IPS-15b (cell line): ENCODE data around the gene ITGA3.
A peak's percentile ranks its signal among the peaks of the same experiment; 100 is the strongest.
"Not testable (repeated sequence)": the region's sequence is repeated elsewhere in the genome, so short reads cannot be mapped to it uniquely, and the experiment has no call there.

Source experiments
- H3K27me3 ChIP-seq: one replicate; pipeline ENCODE4 v1.6.1; 2013; ENCODE audit warnings: low read length; ENCODE audit not compliant: control insufficient read depth, insufficient read depth
- H3K36me3 ChIP-seq: one replicate; pipeline ENCODE4 v1.6.1; 2013; ENCODE audit warnings: low read length; ENCODE audit not compliant: control insufficient read depth, insufficient read depth
- H3K4me1 ChIP-seq: one replicate; pipeline ENCODE4 v1.6.1; 2013; ENCODE audit warnings: mild to moderate bottlenecking, low read length; ENCODE audit not compliant: control insufficient read depth, insufficient read depth
- H3K4me3 ChIP-seq: one replicate; pipeline ENCODE4 v1.5.1; 2013; ENCODE audit warnings: low read depth, low read length
- H3K9ac ChIP-seq: one replicate; pipeline ENCODE4 v1.6.1; 2013; ENCODE audit warnings: low read depth, mild to moderate bottlenecking, low read length
- H3K9me3 ChIP-seq: one replicate; pipeline ENCODE4 v1.6.1; 2013; ENCODE audit warnings: mild to moderate bottlenecking, low read length; ENCODE audit not compliant: control insufficient read depth, insufficient read depth

The ITGA3 gene

DNA sequence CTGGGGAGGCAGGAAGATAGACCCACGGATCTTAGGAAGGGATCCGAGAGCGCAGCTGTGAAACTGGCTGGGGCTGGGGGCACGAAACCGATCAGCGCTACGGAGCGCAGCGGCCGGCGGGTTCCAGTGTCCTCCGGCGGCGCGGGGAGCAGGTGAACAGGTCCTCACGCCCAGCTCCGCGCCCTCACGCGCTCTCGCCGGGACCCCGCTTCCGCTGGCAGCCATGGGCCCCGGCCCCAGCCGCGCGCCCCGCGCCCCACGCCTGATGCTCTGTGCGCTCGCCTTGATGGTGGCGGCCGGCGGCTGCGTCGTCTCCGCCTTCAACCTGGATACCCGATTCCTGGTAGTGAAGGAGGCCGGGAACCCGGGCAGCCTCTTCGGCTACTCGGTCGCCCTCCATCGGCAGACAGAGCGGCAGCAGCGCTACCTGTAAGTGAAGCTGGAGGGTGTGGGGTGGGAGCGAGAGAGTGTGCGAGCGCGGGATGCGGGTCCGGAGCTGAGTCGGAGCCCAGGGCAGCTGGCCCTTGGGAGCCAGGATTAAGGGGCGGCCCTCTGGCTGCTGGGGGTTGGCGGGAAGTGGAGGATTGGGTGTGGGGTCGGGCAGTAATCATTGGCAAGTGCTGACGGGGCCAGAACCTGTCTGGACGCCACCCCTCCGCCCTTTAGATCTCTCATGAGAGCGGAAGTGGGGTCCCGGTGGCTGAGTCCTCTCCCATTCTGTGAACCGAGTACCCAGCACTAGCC, 479 bp downstream of the ITGA3 start:
- Histone ChIP-seq H3K27me3 (peaks cover 13% of the 10 kb centered on the region), H3K4me3 (peak overlapping the region; percentile 87), H3K4me1 (peaks cover 14% of the 10 kb centered on the region), H3K36me3 (no peaks in the 10 kb centered on the region), H3K9me3 (no peaks in the 10 kb centered on the region), H3K9ac (no peak overlapping the region)

DNA sequence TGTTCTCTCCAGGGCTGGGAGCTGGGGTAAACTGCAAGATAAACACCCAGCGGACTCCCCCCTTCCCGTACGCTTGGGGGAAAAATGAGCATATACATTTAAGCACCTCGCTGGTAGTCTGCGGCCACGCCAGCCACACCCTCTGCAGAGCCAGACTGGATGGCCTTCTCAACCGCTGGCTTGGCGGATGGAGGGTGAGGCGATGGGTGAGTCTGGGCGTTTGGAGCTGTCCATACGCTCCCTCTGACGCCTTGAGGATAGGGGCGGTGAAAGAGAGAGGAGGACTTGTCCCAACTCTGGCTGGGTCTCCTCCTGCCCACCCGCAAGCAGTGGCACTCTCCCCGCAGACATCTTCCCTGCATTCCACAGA, 1.0 kb downstream of the ITGA3 start:
- Histone ChIP-seq H3K27me3 (peaks cover 13% of the 10 kb centered on the region), H3K4me3 (peak overlapping the region; percentile 87), H3K9ac (no peak overlapping the region), H3K36me3 (no peaks in the 10 kb centered on the region), H3K4me1 (peaks cover 14% of the 10 kb centered on the region), H3K9me3 (no peaks in the 10 kb centered on the region)

DNA sequence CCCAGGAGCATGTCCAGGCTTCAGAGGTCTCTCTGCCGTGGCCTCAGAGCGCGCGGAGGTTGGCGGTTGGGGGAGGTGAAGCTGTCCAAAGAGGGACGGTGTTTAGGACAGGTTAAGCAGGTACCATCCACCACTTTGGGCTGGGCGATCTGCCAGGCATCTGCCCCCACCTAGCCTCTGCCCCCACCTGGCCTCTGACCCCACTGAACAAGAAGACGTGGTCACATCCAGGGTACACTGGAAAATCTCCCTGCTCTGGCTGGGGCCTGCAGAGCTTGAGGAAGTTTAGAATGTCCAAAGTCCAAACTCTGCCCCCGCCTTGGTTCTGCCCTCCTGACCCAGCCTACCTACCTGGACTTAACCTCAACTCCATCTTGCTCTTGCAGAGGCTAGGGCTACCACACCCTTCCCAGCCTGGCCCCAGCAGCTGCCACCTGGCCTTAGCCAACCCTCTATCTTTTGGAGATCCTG, 1.6 kb downstream of the ITGA3 start:
- no peaks in the 10 kb centered on the region for H3K36me3 ChIP-seq
- peak overlapping the region; percentile 87 for H3K4me3 ChIP-seq
- peaks cover 13% of the 10 kb centered on the region for H3K27me3 ChIP-seq
- peaks cover 11% of the 10 kb centered on the region for H3K4me1 ChIP-seq
- H3K9me3 ChIP-seq: no peaks in the 10 kb centered on the region
- H3K9ac ChIP-seq: no peak overlapping the region

DNA sequence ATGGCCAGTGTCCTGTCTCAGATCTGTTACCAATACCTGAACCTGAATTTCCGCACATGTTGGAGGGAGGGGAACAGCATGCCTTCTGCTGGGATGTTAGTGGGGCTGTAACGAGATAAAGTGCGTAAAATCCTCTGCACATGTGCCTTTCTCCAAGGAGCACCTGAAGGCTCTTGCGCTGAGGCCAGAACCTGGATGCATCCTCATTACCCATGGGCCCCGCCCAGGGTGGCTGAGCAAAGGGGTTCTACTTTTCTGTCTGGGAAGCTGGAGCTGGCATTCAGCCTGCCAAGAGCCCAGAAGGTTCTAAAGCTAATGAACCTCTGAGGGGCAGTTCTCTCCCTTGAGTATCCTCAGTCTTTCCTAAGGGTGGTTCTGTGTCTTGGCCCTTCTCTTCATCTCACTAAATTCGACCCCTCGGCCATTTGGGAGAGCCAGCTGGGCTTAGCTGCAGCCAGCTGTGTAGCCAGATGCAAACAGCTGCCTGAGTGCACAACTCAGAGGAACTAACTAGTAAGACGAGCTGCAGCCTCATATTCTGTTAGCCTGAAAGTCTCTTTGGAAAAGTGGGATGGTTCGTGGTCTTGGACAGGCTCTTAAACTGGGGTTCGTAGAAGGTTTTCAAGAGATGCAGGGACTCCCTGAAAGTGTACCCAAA, 2.5 kb downstream of the ITGA3 start:
- Histone ChIP-seq H3K9ac (no peak overlapping the region), H3K36me3 (no peaks in the 10 kb centered on the region), H3K4me3 (no peak overlapping the region), H3K4me1 (peaks cover 7% of the 10 kb centered on the region), H3K27me3 (peaks cover 13% of the 10 kb centered on the region), H3K9me3 (no peaks in the 10 kb centered on the region)

DNA sequence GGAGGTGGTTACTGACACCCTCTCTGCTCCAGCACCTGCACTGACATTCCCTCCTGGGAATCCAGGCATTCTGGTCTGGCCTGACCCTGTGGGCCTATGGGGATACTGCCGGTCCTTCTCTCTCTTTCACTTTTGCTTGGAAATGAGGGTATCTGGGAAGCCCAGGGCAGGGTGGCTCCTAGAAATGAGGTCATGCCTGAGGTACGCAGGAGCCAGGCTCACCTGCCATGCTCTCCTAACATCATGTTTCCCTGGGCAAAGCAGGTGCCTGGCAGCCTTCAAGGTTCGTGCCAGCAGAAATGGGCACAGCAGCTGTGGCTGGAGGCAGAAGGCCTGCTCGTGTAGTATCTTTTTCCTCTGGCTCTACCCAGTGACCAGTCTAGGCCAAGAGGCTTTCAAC, 3.3 kb downstream of the ITGA3 start:
- Histone ChIP-seq H3K36me3 (no peaks in the 10 kb centered on the region), H3K4me1 (peaks cover 7% of the 10 kb centered on the region), H3K9ac (no peak overlapping the region), H3K4me3 (no peak overlapping the region), H3K9me3 (no peaks in the 10 kb centered on the region), H3K27me3 (peaks cover 13% of the 10 kb centered on the region)

DNA sequence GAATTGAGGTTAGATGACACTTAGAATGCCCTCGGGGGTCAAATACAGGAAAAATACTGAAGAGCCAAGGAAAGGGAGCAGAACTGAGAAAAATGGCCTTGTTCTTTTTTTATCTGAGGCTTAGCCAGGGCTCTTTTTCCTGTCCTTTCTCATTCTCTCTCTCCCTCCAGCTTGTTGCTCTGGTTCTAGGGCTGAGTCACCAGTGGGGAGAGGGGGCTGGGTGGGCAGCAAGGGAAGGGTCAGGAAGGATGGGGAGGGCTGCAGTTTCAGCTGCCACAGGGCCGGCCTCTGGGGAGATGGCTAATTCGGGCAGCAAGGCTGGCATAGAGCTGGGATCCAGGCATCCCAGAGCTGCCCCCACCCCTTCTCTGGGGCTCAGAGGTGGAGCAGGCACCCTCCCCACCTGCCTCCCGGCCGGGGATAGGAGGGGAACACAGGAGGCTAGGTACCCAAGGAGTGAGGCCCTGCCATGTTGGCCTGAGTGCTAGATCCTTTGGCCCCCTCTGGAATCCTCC, 3.9 kb downstream of the ITGA3 start:
- peaks cover 13% of the 10 kb centered on the region for H3K27me3 ChIP-seq
- H3K36me3 ChIP-seq: no peaks in the 10 kb centered on the region
- H3K4me1 ChIP-seq: peaks cover 7% of the 10 kb centered on the region
- H3K9ac ChIP-seq: no peak overlapping the region
- no peaks in the 10 kb centered on the region for H3K9me3 ChIP-seq
- H3K4me3 ChIP-seq: no peak overlapping the region

DNA sequence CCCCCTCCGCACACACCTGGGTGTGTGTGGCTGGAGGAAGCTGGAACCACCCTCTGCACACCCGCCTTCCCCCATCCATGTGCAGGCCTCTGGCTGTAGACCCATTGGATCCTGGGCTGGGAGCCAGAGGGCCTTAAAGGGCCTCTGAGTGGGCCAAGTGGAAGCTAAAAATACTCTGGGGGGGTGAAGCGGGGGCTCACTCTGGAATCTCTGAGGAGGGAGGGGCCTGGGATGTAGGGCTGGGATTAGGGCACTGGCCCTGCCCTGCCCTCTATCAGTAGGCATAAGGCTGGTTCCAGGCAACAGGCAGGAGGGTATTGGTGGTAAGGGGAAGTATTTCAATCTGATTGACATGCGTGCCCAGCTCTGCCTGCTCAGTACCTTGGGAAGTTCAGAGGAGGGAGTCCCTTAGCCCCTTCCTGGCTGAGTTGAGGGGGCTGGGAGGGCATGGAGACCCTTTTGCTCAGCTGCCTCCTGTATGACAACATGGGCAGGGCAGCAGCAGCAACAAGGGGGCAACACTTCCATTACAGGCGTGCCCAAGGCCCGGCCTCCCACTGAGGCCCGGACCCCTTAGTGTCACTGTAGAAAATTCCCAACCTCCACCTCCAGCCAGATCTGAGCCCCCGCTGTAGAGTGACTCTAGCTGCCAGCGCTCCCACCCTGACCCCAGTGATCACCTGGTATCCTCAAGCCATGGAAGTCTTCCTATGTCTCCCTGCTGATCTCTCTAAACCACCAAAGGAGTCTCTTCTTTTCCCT, 5.2 kb downstream of the ITGA3 start:
- Histone ChIP-seq H3K4me1 (peaks cover 6% of the 10 kb centered on the region), H3K4me3 (no peak overlapping the region), H3K27me3 (peaks cover 13% of the 10 kb centered on the region), H3K9me3 (no peaks in the 10 kb centered on the region), H3K9ac (no peak overlapping the region), H3K36me3 (no peaks in the 10 kb centered on the region)

DNA sequence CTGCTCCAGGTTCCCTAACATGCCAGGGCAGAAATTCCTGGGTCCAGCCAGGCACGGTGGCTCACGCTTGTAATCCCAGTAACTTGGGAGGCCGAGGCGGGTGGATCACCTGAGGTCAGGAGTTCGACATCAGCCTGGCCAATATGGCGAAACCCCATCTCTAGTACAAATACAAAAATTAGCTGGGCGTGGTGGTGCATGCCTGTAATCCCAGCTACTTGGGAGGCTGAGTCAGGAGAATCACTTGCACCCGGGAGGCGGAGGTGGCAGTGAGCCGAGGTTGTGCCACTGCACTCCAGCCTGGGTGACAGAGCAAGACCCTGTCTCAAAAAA, 5.8 kb downstream of the ITGA3 start:
- not testable (repeated sequence) for H3K9ac ChIP-seq, H3K9me3 ChIP-seq, H3K4me3 ChIP-seq, H3K36me3 ChIP-seq, H3K4me1 ChIP-seq
- peaks cover 13% of the 10 kb centered on the region for H3K27me3 ChIP-seq

DNA sequence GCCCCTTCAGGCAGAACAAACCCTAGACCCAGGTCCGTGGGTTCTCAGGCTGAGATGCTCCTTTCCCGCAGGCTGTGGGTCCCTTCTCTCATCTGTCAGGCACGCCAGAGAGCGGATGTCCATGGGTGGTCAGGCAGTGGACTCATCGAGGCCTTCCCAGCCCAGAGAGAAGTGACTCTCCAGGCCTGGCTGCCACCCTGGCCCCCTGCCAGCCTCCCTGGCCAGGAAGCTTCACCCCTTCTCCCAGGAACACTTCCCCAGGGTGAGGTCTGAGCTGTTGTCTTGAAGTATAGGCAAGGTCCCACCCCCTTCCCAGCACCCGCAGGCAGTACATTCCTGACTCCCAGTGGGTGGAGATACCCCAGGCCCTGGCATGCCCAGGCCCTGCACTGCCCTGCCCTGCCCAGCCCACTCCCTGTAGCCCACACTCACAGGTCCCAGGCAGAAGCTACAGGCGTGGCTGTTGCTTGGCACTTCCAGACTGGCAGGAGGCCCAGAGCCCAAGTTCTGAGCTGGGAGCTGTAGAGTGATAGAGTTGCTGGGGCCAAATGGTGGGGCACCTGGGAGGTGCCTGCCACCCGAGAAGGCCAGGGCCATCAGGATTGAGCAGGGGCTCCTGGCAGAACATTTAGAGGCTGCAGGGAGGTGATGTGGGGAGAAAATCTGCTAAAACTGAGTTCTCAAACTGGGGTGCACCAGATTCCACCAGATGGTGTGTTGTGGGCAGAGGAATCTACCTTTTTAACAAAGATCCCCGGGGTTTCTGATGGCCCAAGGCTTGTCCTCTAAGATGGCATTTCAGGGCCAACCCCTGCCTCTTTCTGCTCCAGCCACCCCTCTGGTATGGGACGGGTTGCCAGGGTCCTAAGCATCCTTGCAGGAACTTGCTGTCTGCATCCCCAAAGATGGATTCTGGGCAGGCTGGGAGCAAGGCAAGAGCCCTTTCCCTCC, 6.7 kb downstream of the ITGA3 start:
- H3K36me3 ChIP-seq: no peaks in the 10 kb centered on the region
- no peak overlapping the region for H3K4me3 ChIP-seq

DNA sequence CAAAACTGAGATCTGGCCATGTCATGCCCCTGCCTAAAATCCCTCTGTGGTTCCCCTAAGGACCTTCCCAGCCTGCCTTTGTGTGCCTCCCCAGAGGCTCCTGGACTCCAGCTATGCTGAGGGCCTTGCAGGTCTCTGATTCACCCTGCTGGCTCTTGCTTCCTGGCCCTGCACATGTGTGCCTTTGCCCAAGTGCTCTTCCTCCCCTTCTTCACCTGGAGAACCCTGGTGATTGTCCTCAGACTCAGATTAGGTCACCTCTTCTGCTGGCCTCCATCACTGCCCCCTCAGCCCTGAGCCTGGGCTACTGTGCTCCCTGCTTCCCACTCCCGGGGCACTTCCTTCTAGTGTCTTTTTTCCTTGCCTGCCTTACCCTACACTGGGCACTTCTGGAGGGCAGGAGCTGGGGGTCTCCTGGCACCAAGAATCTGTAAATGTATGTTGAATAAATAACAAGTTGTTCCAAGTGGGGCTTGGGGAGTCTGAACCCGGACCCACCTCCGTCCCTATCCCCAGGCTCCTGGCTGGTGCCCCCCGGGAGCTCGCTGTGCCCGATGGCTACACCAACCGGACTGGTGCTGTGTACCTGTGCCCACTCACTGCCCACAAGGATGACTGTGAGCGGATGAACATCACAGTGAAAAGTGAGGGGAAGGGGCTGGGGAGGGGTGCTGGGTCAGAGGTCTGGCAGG, 7.8 kb downstream of the ITGA3 start:
- no peak overlapping the region for H3K4me3 ChIP-seq
- no peaks in the 10 kb centered on the region for H3K9me3 ChIP-seq
- no peaks in the 10 kb centered on the region for H3K36me3 ChIP-seq
- no peak overlapping the region for H3K9ac ChIP-seq
- no peaks in the 10 kb centered on the region for H3K27me3 ChIP-seq
- no peaks in the 10 kb centered on the region for H3K4me1 ChIP-seq

More for the DNA sequence above, 6.7 kb downstream of the ITGA3 start:
- Histone ChIP-seq H3K27me3 (peaks cover 6% of the 10 kb centered on the region), H3K4me1 (no peaks in the 10 kb centered on the region), H3K9me3 (no peaks in the 10 kb centered on the region), H3K9ac (no peak overlapping the region)
